Neural cell (in vitro differentiated cells): ENCODE data around the gene EDN1. TPM values are rescaled to one million over a fixed set of nuclear protein-coding genes. Genes with fewer than 3 reads are reported as not detected.

ENCODE experiments used
- H2AFZ ChIP-seq: fragments of 200-600, 300-800 bp; sonication (generic), shearing (Covaris generic); 2 replicates; pipeline ENCODE4 v1.6.0; 2014; ENCODE audit warnings: low read depth, mild to moderate bottlenecking, antibody characterized with exemption, low read length, moderate library complexity
- H3F3A ChIP-seq: fragments of 200-600 bp; shearing (Covaris generic); 2 replicates; pipeline ENCODE4 v1.6.1; 2016; ENCODE audit warnings: mild to moderate bottlenecking, moderate library complexity, mixed read lengths, antibody characterized with exemption, low read length; ENCODE audit not compliant: insufficient read depth, poor library complexity, severe bottlenecking
- H3K27ac ChIP-seq: fragments of 200-600, 300-800 bp; sonication (generic), shearing (Covaris generic); 2 replicates; pipeline ENCODE4 v1.5.1; 2014; ENCODE audit warnings: mild to moderate bottlenecking, low read length, moderate library complexity
- H3K27me3 ChIP-seq: fragments of 300-800, 200-600 bp; sonication (generic), shearing (Covaris generic); 2 replicates; pipeline ENCODE4 v1.6.0; 2014; ENCODE audit warnings: mild to moderate bottlenecking, low read depth, low read length, moderate library complexity; ENCODE audit not compliant: insufficient read depth
- H3K36me3 ChIP-seq: fragments of 300-800, 200-600 bp; sonication (generic), shearing (Covaris generic); 2 replicates; pipeline ENCODE4 v1.5.1; 2014; ENCODE audit warnings: mild to moderate bottlenecking, antibody characterized with exemption, low read length, moderate library complexity; ENCODE audit not compliant: insufficient read depth
- H3K4me2 ChIP-seq: fragments of 300-800, 200-600 bp; sonication (generic), shearing (Covaris generic); 2 replicates; pipeline ENCODE4 v1.6.0; 2014; ENCODE audit warnings: mild to moderate bottlenecking, low read length
- H3K4me3 ChIP-seq: fragments of 300-800, 200-600 bp; sonication (generic), shearing (Covaris generic); 2 replicates; pipeline ENCODE4 v1.5.1; 2014; ENCODE audit warnings: mild to moderate bottlenecking, low read length, moderate library complexity
- H3K79me2 ChIP-seq: fragments of 200-600 bp; shearing (Covaris generic); replicated peaks from 2 replicates; pipeline ENCODE4 v1.6.0; 2014; ENCODE audit warnings: mild to moderate bottlenecking, low read length, moderate library complexity; ENCODE audit not compliant: insufficient read depth
- H3K9ac ChIP-seq: fragments of 300-800, 200-600 bp; sonication (generic), shearing (Covaris generic); 2 replicates; pipeline ENCODE4 v1.6.1; 2016; ENCODE audit warnings: mild to moderate bottlenecking, low read length, mixed read lengths
- H3K9me2 ChIP-seq: fragments of 200-600 bp; shearing (Covaris generic); 2 replicates; pipeline ENCODE4 v1.6.1; 2016; ENCODE audit warnings: mild to moderate bottlenecking, low read length, mixed read lengths; ENCODE audit not compliant: insufficient read depth
- H3K9me3 ChIP-seq: fragments of 200-600, 300-800 bp; sonication (generic), shearing (Covaris generic); 2 replicates; pipeline ENCODE4 v1.6.1; 2016; ENCODE audit warnings: mild to moderate bottlenecking, mixed run types, low read length, moderate library complexity, mixed read lengths
- H4K20me1 ChIP-seq: fragments of 200-600 bp; shearing (Covaris generic); 2 replicates; pipeline ENCODE4 v1.6.1; 2016; ENCODE audit warnings: mild to moderate bottlenecking, mixed run types; ENCODE audit not compliant: insufficient read depth
- EP300 ChIP-seq: fragments of 450-650 bp; conservative IDR thresholded peaks from 2 replicates; pipeline ENCODE4 v1.6.1; 2014; ENCODE audit warnings: antibody characterized with exemption, mild to moderate bottlenecking, moderate library complexity; ENCODE audit not compliant: poor library complexity, severe bottlenecking
- EZH2 ChIP-seq: fragments of 200-600, 300-800 bp; shearing (Covaris generic), sonication (generic); IDR thresholded peaks from 2 replicates; pipeline ENCODE4 v1.6.1; 2014; ENCODE audit warnings: antibody characterized with exemption, low read length, borderline replicate concordance, mild to moderate bottlenecking; ENCODE audit not compliant: insufficient read depth, poor library complexity, severe bottlenecking
- MXI1 ChIP-seq: fragments of 450-650 bp; conservative IDR thresholded peaks from 2 replicates; pipeline ENCODE4 v1.6.1; 2014; ENCODE audit warnings: antibody characterized with exemption, mild to moderate bottlenecking; ENCODE audit not compliant: poor library complexity, severe bottlenecking
- POLR2AphosphoS5 ChIP-seq: IDR thresholded peaks from 2 replicates; pipeline ENCODE4 v1.6.1; 2012
- RAD21 ChIP-seq: fragments of 450-650 bp; conservative IDR thresholded peaks from 2 replicates; pipeline ENCODE4 v1.6.1; 2014; ENCODE audit warnings: antibody characterized with exemption, mild to moderate bottlenecking, moderate library complexity
- SMC3 ChIP-seq: fragments of 450-650 bp; conservative IDR thresholded peaks from 2 replicates; pipeline ENCODE4 v1.6.1; 2014; ENCODE audit warnings: antibody characterized with exemption, mild to moderate bottlenecking, moderate library complexity; ENCODE audit not compliant: poor library complexity
- TAF1 ChIP-seq: IDR thresholded peaks from 2 replicates; pipeline ENCODE4 v1.6.1; 2012; ENCODE audit warnings: low read depth
- polyA plus RNA-seq: library from polyadenylated mRNA; depleted of rRNA; stranded (reverse); fragments of >200 nt; gene quantifications from 2 replicates; pipeline ENCODE4 v1.2.3, GENCODE V29; 2014
- TF ChIP-seq, protein P1 (sequence below): fragments of 450-650 bp; IDR thresholded peaks from 2 replicates; pipeline ENCODE4 v1.5.1; 2014; ENCODE audit warnings: antibody characterized with exemption, mild to moderate bottlenecking, moderate library complexity; ENCODE audit not compliant: poor library complexity, severe bottlenecking
- TF ChIP-seq, protein P2 (sequence below): IDR thresholded peaks from 2 replicates; pipeline ENCODE4 v1.6.1; 2012; ENCODE audit warnings: borderline replicate concordance

Gene EDN1
- polyA plus RNA-seq, 1 donor from 2014 or later = 2.2 TPM

DNA sequence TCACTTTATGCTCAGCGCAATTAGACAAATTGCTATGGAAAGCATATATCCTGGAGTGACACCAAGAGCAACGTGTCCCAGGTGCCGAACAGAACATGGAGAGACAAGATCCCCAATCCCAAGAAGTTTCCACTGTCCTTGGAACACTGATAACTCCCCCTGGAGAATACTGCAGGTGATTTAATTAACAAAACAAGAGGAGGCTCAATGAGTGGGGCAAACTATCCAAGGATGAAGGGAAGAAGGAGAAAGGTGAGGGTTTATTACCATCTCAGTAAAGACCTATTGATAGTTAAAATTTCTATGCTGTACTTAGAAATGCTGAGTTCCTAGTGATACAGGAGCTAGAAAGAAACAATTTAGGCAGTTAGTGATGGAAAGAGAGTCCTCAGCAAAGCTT, 35.7 kb downstream of the EDN1 start:
- Histone ChIP-seq H3K9me3 (no peaks in the 10 kb centered on the region), H3K27me3 (no peaks in the 10 kb centered on the region), H3F3A (no peaks in the 10 kb centered on the region), H3K4me2 (no peak overlapping the region), H2AFZ (no peak overlapping the region), H3K4me3 (peak overlapping the region; percentile 3), H3K9ac (no peak overlapping the region), H3K36me3 (no peaks in the 10 kb centered on the region), H4K20me1 (no peaks in the 10 kb centered on the region), H3K79me2 (no peaks in the 10 kb centered on the region), H3K27ac (no peak overlapping the region), H3K9me2 (no peaks in the 10 kb centered on the region)
- no peak for TF ChIP-seq RAD21
- no peak for TF ChIP-seq POLR2AphosphoS5

DNA sequence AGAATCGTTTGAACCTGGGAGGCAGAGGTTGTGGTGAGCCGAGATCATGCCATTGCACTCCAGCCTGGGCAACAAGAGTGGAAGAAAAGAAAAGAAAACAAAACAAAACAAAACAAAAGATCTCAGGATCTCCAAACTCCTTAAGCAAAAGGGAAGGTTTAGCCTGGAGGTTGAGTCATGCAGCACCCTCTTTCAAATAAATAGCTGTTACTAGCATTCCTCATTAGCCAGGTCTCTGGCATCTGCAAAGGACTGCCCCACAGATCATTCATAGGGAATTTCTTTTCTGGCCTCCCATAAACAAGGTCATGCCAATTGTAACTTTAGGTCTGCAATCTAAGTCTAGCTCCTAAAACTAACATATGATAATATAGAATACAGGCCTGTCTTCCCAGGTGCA, 37.2 kb downstream of the EDN1 start:
- no peak for TF ChIP-seq RAD21
- TF ChIP-seq EZH2 = no peak
- TF ChIP-seq, protein P1, sequence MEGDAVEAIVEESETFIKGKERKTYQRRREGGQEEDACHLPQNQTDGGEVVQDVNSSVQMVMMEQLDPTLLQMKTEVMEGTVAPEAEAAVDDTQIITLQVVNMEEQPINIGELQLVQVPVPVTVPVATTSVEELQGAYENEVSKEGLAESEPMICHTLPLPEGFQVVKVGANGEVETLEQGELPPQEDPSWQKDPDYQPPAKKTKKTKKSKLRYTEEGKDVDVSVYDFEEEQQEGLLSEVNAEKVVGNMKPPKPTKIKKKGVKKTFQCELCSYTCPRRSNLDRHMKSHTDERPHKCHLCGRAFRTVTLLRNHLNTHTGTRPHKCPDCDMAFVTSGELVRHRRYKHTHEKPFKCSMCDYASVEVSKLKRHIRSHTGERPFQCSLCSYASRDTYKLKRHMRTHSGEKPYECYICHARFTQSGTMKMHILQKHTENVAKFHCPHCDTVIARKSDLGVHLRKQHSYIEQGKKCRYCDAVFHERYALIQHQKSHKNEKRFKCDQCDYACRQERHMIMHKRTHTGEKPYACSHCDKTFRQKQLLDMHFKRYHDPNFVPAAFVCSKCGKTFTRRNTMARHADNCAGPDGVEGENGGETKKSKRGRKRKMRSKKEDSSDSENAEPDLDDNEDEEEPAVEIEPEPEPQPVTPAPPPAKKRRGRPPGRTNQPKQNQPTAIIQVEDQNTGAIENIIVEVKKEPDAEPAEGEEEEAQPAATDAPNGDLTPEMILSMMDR = no peak
- TF ChIP-seq, protein P2, sequence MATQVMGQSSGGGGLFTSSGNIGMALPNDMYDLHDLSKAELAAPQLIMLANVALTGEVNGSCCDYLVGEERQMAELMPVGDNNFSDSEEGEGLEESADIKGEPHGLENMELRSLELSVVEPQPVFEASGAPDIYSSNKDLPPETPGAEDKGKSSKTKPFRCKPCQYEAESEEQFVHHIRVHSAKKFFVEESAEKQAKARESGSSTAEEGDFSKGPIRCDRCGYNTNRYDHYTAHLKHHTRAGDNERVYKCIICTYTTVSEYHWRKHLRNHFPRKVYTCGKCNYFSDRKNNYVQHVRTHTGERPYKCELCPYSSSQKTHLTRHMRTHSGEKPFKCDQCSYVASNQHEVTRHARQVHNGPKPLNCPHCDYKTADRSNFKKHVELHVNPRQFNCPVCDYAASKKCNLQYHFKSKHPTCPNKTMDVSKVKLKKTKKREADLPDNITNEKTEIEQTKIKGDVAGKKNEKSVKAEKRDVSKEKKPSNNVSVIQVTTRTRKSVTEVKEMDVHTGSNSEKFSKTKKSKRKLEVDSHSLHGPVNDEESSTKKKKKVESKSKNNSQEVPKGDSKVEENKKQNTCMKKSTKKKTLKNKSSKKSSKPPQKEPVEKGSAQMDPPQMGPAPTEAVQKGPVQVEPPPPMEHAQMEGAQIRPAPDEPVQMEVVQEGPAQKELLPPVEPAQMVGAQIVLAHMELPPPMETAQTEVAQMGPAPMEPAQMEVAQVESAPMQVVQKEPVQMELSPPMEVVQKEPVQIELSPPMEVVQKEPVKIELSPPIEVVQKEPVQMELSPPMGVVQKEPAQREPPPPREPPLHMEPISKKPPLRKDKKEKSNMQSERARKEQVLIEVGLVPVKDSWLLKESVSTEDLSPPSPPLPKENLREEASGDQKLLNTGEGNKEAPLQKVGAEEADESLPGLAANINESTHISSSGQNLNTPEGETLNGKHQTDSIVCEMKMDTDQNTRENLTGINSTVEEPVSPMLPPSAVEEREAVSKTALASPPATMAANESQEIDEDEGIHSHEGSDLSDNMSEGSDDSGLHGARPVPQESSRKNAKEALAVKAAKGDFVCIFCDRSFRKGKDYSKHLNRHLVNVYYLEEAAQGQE = no peak
- no peak for TF ChIP-seq POLR2AphosphoS5
- no peak for TF ChIP-seq SMC3
- TF ChIP-seq TAF1 = no peak
- TF ChIP-seq EP300 = no peak
- no peak for TF ChIP-seq MXI1

DNA sequence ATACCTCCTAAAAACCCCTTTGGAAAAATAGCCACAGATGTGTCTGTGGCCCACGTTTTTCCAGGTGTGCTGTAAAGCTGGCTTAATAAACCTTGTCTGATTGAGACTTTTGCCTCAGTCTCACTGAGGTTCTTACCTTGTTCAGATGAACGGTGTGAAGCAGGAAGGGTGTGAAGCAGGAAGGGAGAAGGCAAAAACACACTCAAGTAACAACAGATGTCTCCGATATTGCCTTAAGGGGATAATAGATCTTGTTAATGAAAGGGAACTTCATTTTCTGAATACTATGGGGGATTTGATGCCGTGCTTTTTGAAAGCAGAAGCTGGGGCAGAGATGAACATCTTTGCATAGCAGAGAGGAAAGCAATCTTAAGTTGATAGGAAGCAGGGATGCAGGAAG, 37.8 kb downstream of the EDN1 start:
- no peak overlapping the region for H3K4me2 ChIP-seq
- TF ChIP-seq SMC3 (no peak), RAD21 (no peak), EP300 (no peak), POLR2AphosphoS5 (no peak), TAF1 (no peak), EZH2 (no peak), MXI1 (no peak)
- TF ChIP-seq, protein P1 = no peak
- TF ChIP-seq, protein P2 = no peak
- H3F3A ChIP-seq = no peaks in the 10 kb centered on the region
- H3K4me3 ChIP-seq = no peak overlapping the region
- no peak overlapping the region for H2AFZ ChIP-seq
- no peaks in the 10 kb centered on the region for H3K27me3 ChIP-seq
- H3K9ac ChIP-seq = no peak overlapping the region
- H3K9me3 ChIP-seq = no peaks in the 10 kb centered on the region
- no peaks in the 10 kb centered on the region for H3K36me3 ChIP-seq
- H3K27ac ChIP-seq = no peak overlapping the region
- H3K79me2 ChIP-seq = no peaks in the 10 kb centered on the region
- H4K20me1 ChIP-seq = no peaks in the 10 kb centered on the region
- no peaks in the 10 kb centered on the region for H3K9me2 ChIP-seq

More for the DNA sequence above, 37.2 kb downstream of the EDN1 start:
- H2AFZ ChIP-seq = no peak overlapping the region
- no peaks in the 10 kb centered on the region for H4K20me1 ChIP-seq
- no peaks in the 10 kb centered on the region for H3K27me3 ChIP-seq
- H3K4me2 ChIP-seq = no peak overlapping the region
- H3K9ac ChIP-seq = no peak overlapping the region
- no peaks in the 10 kb centered on the region for H3K79me2 ChIP-seq
- H3F3A ChIP-seq = no peaks in the 10 kb centered on the region
- H3K9me2 ChIP-seq = no peaks in the 10 kb centered on the region
- no peaks in the 10 kb centered on the region for H3K9me3 ChIP-seq
- H3K27ac ChIP-seq = no peak overlapping the region
- no peaks in the 10 kb centered on the region for H3K36me3 ChIP-seq
- no peak overlapping the region for H3K4me3 ChIP-seq
